Smooth muscle cell (in vitro differentiated cells): ENCODE data around the gene GJD2. TPM values are rescaled to one million over a fixed set of nuclear protein-coding genes. Genes with fewer than 3 reads are reported as not detected.

Experiments used
- DNase-seq: peaks from one replicate; lab custom pipeline; 2025; ENCODE audit not compliant: unreplicated experiment; lab: John Stamatoyannopoulos, UW
- H2AFZ ChIP-seq: fragments of 200-600 bp; sonication (generic); 2 replicates; pipeline ENCODE4 v1.6.0; 2016; ENCODE audit warnings: antibody characterized with exemption, low read depth, mild to moderate bottlenecking
- H3F3A ChIP-seq: fragments of 200-600 bp; sonication (generic); 2 replicates; pipeline ENCODE4 v1.6.0; 2017; ENCODE audit warnings: antibody characterized with exemption, low read depth
- H3K27ac ChIP-seq: fragments of 200-600 bp; sonication (generic); 2 replicates; pipeline ENCODE4 v1.5.1; 2016; ENCODE audit warnings: low read depth, mild to moderate bottlenecking
- H3K27me3 ChIP-seq: fragments of 200-600 bp; sonication (generic); 2 replicates; pipeline ENCODE4 v1.6.1; 2016; ENCODE audit warnings: low read depth, mild to moderate bottlenecking
- H3K36me3 ChIP-seq: fragments of 200-600 bp; sonication (generic); 2 replicates; pipeline ENCODE4 v1.5.1; 2016; ENCODE audit warnings: low read depth
- H3K4me1 ChIP-seq: fragments of 200-600 bp; sonication (generic); 2 replicates; pipeline ENCODE4 v1.5.1; 2016; ENCODE audit warnings: low read depth
- H3K4me2 ChIP-seq: fragments of 200-600 bp; sonication (generic); 2 replicates; pipeline ENCODE4 v1.6.0; 2016; ENCODE audit warnings: mild to moderate bottlenecking
- H3K4me3 ChIP-seq: fragments of 200-600 bp; sonication (generic); 2 replicates; pipeline ENCODE4 v1.5.1; 2016; ENCODE audit warnings: mild to moderate bottlenecking
- H3K79me2 ChIP-seq: fragments of 200-600 bp; sonication (generic); 2 replicates; pipeline ENCODE4 v1.6.0; 2016; ENCODE audit warnings: low read depth, mild to moderate bottlenecking
- H3K9ac ChIP-seq: fragments of 200-600 bp; sonication (generic); 2 replicates; pipeline ENCODE4 v1.6.0; 2016; ENCODE audit warnings: low read depth
- H3K9me3 ChIP-seq: fragments of 200-600 bp; sonication (generic); replicated peaks from 2 replicates; pipeline ENCODE4 v1.5.1; 2016; ENCODE audit warnings: low read depth
- H4K20me1 ChIP-seq: fragments of 200-600 bp; sonication (generic); 2 replicates; pipeline ENCODE4 v1.6.0; 2016; ENCODE audit warnings: low read depth
- WGBS: methylation state at CpG from one replicate; pipeline ENCODE4 v1.1.7; 2016; ENCODE audit warnings: low lambda C conversion rate; 5-methylcytosine and 5-hydroxymethylcytosine counted together
- polyA plus RNA-seq: library from polyadenylated mRNA; unstranded; fragments of >200 nt; fragmentation: Nextera tagmentation; extraction: Ambion mirVana; gene quantifications from 2 replicates; pipeline ENCODE4 v1.2.1, GENCODE V29; 2016
- total RNA-seq: library from RNA; depleted of rRNA; stranded (reverse); fragments of >200 nt; gene quantifications from 2 replicates; pipeline ENCODE4 v1.2.3, GENCODE V29; 2014
- TF ChIP-seq, protein P1 (sequence below): fragments of 200-600 bp; sonication (generic); IDR thresholded peaks from 2 replicates; pipeline ENCODE4 v1.5.1; 2017; ENCODE audit warnings: borderline replicate concordance, mild to moderate bottlenecking, antibody characterized with exemption; ENCODE audit not compliant: insufficient read depth, poor library complexity, severe bottlenecking

Gene GJD2
- total and polyA plus RNA-seq, 2 experiments from 2014 or later = not detected

DNA sequence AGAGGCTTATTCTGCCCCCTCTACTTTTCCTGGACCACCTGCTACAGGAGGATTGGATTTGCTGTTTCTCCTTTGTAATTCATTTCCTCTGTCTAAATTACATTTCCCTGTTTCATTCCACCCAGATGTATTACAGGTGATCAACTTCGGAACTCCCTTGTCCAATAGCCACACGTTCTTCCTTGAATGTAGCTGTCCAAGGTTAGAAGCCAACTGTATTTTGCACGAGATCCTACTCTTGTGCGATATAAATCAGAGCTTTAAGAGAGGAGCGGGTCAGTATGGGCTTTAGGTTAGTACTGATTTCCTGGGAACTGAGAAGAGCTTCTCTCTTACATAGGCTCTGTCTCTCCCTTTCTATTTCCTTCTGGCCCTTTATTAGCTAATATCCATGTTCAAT is 20.5 kb downstream of the GJD2 start:
- H4K20me1 ChIP-seq = no peaks in the 10 kb centered on the region
- TF ChIP-seq, protein P1, sequence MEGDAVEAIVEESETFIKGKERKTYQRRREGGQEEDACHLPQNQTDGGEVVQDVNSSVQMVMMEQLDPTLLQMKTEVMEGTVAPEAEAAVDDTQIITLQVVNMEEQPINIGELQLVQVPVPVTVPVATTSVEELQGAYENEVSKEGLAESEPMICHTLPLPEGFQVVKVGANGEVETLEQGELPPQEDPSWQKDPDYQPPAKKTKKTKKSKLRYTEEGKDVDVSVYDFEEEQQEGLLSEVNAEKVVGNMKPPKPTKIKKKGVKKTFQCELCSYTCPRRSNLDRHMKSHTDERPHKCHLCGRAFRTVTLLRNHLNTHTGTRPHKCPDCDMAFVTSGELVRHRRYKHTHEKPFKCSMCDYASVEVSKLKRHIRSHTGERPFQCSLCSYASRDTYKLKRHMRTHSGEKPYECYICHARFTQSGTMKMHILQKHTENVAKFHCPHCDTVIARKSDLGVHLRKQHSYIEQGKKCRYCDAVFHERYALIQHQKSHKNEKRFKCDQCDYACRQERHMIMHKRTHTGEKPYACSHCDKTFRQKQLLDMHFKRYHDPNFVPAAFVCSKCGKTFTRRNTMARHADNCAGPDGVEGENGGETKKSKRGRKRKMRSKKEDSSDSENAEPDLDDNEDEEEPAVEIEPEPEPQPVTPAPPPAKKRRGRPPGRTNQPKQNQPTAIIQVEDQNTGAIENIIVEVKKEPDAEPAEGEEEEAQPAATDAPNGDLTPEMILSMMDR = no peak
- no peaks in the 10 kb centered on the region for H3K27me3 ChIP-seq
- no peak overlapping the region for H3K9ac ChIP-seq
- H3K9me3 ChIP-seq = no peaks in the 10 kb centered on the region
- no peaks in the 10 kb centered on the region for H3K36me3 ChIP-seq
- DNase-seq = no peak
- H3K4me1 ChIP-seq = no peaks in the 10 kb centered on the region
- no peak overlapping the region for H3K4me2 ChIP-seq
- H3K27ac ChIP-seq = no peak overlapping the region
- H2AFZ ChIP-seq = no peak overlapping the region
- WGBS = 87% methylated on average over 5 of the region's 5 CpGs
- H3F3A ChIP-seq = no peaks in the 10 kb centered on the region
- no peaks in the 10 kb centered on the region for H3K79me2 ChIP-seq
- no peak overlapping the region for H3K4me3 ChIP-seq

DNA sequence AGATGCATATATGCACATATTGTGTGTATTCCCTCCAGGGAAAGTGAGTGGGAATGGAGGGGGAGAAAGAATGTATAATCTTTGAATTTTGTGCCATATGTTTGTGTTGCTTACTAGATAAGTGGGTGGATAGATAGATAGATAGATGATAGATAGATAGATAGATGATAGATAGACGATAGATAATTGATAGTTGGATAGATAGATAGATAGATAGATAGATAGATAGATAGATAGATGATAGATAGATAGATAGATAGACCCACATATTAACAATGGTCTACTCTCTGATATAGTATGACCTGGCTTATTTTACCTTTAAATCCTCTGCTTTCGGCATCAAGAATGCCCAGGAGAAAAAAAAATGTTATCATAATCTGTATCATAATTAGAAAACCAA is 21.2 kb downstream of the GJD2 start:
- Histone ChIP-seq H3K4me1 (no peaks in the 10 kb centered on the region), H3K4me2 (no peak overlapping the region), H3K9ac (no peak overlapping the region), H3K79me2 (no peaks in the 10 kb centered on the region), H3F3A (no peaks in the 10 kb centered on the region), H3K27ac (no peak overlapping the region), H3K9me3 (no peaks in the 10 kb centered on the region), H4K20me1 (no peaks in the 10 kb centered on the region), H3K4me3 (no peak overlapping the region), H3K36me3 (no peaks in the 10 kb centered on the region), H3K27me3 (no peaks in the 10 kb centered on the region), H2AFZ (no peak overlapping the region)
- WGBS = 89% methylated on average over 2 of the region's 2 CpGs
- TF ChIP-seq, protein P1 = no peak
- DNase-seq = no peak

DNA sequence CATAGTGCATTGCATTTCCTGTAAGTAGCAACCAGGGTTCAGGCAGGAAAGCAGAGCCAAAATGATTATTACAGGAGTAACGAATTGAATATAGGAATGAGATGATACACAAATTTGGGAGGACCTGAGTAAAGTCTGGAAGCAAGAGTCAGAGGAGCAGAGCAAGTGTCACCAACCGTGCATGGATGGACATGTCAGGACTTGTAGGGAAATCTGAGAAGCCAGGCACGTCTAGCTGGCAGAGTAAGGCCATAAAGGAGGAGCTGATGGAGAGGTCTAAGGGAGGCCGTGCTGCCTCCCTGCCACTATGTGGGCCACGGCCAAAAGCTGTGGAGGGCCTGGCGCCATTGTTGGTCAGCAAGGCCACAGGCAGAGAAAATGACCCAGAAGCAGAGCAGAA is 22.4 kb downstream of the GJD2 start:
- DNase-seq = no peak
- H3K9me3 ChIP-seq = no peaks in the 10 kb centered on the region
- H3F3A ChIP-seq = no peaks in the 10 kb centered on the region
- no peak overlapping the region for H3K27ac ChIP-seq
- no peaks in the 10 kb centered on the region for H3K4me1 ChIP-seq
- H3K4me3 ChIP-seq = no peak overlapping the region
- no peaks in the 10 kb centered on the region for H3K27me3 ChIP-seq
- H3K4me2 ChIP-seq = no peak overlapping the region
- H3K36me3 ChIP-seq = no peaks in the 10 kb centered on the region
- no peak overlapping the region for H3K9ac ChIP-seq
- H3K79me2 ChIP-seq = no peaks in the 10 kb centered on the region
- 85% methylated on average over 6 of the region's 6 CpGs for WGBS
- TF ChIP-seq, protein P1 = no peak
- H4K20me1 ChIP-seq = no peaks in the 10 kb centered on the region
- H2AFZ ChIP-seq = no peak overlapping the region

DNA sequence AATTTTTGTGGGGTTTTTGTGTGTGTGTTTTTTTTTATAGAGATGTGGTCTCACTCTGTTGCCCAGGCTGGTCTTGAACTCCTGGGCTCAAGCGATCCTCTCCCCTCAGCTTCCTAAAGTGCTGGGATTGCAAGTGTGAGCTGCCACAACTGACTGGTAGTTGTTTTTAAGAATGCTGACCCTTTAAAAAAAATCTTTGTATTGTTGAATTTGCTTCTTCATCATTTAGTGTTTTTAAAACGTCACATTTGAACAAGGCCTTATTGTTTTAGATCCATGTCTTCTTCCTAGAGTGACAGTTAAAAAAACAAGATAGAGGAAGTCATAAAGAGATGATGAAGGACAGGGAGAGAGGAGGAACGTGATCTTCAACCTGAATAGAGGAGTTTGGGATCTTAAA is 24.1 kb downstream of the GJD2 start:
- Histone ChIP-seq H3K36me3 (no peaks in the 10 kb centered on the region), H3K4me3 (no peak overlapping the region), H3K4me2 (no peak overlapping the region), H3K79me2 (no peaks in the 10 kb centered on the region), H3K9ac (no peak overlapping the region), H3K9me3 (no peaks in the 10 kb centered on the region), H4K20me1 (no peaks in the 10 kb centered on the region), H3K27me3 (no peaks in the 10 kb centered on the region), H3F3A (no peaks in the 10 kb centered on the region), H3K27ac (no peak overlapping the region), H2AFZ (no peak overlapping the region), H3K4me1 (no peaks in the 10 kb centered on the region)
- no peak for DNase-seq
- TF ChIP-seq, protein P1 = no peak
- 69% methylated on average over 3 of the region's 3 CpGs for WGBS
